ENCODE data around the gene TGFBI.

GRCh38 chr5:135996611-135997010 lies 32.2 kb upstream of the TGFBI start:
- no peak for TF ChIP-seq CTCF (IDR thresholded peaks at IDR 0.05)
- no peak for TF ChIP-seq EZH2 (IDR thresholded peaks at IDR 0.05)
- no peak for TF ChIP-seq EZH2phosphoT487 (IDR thresholded peaks at IDR 0.05)
